ENCODE measurements around the gene KLHL29. TPM values are rescaled to one million over a fixed set of nuclear protein-coding genes. Genes with fewer than 3 reads are reported as not detected.

Gene KLHL29
- total and polyA plus RNA-seq, 2 experiments from 2014 or later = 1.5 to 6.5 TPM

DNA sequence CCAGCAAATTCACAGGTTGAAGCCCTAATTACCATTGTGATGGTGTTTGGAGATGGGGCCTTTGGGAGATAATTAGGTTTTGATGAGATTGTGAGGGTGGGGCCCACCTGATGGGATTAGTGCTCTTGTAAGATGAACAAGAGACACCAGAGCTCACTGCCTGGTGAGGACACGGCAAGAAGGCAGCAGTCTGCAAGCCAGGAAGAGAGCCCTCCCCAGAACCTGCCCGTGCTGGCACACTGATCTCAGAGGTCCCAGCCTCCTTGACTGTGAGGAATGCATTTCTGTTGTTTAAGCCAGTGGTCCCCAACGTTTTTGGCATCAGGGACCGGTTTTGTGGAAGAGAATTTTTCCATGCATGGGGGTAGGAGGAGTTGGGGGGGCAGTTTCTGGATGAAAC, 240.7 kb downstream of the KLHL29 start (continued):
- TF ChIP-seq, protein P1, sequence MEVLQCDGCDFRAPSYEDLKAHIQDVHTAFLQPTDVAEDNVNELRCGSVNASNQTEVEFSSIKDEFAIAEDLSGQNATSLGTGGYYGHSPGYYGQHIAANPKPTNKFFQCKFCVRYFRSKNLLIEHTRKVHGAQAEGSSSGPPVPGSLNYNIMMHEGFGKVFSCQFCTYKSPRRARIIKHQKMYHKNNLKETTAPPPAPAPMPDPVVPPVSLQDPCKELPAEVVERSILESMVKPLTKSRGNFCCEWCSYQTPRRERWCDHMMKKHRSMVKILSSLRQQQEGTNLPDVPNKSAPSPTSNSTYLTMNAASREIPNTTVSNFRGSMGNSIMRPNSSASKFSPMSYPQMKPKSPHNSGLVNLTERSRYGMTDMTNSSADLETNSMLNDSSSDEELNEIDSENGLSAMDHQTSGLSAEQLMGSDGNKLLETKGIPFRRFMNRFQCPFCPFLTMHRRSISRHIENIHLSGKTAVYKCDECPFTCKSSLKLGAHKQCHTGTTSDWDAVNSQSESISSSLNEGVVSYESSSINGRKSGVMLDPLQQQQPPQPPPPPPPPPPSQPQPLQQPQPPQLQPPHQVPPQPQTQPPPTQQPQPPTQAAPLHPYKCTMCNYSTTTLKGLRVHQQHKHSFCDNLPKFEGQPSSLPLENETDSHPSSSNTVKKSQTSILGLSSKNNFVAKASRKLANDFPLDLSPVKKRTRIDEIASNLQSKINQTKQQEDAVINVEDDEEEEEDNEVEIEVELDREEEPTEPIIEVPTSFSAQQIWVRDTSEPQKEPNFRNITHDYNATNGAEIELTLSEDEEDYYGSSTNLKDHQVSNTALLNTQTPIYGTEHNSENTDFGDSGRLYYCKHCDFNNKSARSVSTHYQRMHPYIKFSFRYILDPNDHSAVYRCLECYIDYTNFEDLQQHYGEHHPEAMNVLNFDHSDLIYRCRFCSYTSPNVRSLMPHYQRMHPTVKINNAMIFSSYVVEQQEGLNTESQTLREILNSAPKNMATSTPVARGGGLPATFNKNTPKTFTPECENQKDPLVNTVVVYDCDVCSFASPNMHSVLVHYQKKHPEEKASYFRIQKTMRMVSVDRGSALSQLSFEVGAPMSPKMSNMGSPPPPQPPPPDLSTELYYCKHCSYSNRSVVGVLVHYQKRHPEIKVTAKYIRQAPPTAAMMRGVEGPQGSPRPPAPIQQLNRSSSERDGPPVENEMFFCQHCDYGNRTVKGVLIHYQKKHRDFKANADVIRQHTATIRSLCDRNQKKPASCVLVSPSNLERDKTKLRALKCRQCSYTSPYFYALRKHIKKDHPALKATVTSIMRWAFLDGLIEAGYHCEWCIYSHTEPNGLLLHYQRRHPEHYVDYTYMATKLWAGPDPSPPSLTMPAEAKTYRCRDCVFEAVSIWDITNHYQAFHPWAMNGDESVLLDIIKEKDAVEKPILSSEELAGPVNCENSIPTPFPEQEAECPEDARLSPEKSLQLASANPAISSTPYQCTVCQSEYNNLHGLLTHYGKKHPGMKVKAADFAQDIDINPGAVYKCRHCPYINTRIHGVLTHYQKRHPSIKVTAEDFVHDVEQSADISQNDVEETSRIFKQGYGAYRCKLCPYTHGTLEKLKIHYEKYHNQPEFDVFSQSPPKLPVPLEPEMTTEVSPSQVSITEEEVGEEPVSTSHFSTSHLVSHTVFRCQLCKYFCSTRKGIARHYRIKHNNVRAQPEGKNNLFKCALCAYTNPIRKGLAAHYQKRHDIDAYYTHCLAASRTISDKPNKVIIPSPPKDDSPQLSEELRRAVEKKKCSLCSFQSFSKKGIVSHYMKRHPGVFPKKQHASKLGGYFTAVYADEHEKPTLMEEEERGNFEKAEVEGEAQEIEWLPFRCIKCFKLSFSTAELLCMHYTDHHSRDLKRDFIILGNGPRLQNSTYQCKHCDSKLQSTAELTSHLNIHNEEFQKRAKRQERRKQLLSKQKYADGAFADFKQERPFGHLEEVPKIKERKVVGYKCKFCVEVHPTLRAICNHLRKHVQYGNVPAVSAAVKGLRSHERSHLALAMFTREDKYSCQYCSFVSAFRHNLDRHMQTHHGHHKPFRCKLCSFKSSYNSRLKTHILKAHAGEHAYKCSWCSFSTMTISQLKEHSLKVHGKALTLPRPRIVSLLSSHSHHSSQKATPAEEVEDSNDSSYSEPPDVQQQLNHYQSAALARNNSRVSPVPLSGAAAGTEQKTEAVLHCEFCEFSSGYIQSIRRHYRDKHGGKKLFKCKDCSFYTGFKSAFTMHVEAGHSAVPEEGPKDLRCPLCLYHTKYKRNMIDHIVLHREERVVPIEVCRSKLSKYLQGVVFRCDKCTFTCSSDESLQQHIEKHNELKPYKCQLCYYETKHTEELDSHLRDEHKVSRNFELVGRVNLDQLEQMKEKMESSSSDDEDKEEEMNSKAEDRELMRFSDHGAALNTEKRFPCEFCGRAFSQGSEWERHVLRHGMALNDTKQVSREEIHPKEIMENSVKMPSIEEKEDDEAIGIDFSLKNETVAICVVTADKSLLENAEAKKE (CRISPR knock-in tag; IDR thresholded peaks at IDR 0.05) = no peak

DNA sequence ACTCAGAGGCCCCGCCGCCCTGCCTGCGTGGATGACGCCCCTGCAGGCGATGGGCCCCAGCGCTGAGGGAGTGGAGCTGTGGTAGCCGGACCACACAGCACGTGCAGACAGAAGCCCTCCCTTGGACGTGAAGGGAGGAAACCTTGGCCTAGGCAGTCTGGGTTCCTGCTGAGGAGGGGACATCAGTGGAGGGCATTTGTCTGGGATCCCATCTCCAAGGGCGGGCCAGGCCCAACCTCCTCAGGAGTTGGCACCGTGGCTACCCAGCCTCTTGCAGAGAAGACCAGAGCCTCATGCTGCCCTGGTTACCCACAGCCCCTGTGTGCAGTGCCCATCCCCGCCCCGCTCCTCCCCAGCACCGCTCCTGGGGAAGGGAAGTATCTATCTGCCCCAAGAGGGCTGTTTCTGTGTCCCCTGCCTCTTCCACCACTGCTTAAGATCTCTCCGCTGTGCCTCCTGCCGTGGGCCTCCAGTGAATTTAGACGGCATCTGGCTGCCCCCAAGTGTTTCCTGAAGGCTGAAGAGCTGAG, 241.8 kb downstream of the KLHL29 start:
- Histone ChIP-seq H3F3A (replicated peaks; ENCODE audit: low read depth) (no peaks in the 10 kb centered on the region), H3K79me2 (replicated peaks; ENCODE audit: insufficient read depth) (no peaks in the 10 kb centered on the region), H2AFZ (no peak overlapping the region), H3K4me1 (ENCODE audit: insufficient read depth) (no peaks in the 10 kb centered on the region), H3K27ac (ENCODE audit: low read depth) (no peak overlapping the region), H3K4me3 (no peak overlapping the region), H3K27me3 (ENCODE audit: insufficient read depth) (no peaks in the 10 kb centered on the region), H3K9me2 (ENCODE audit: insufficient read depth) (no peaks in the 10 kb centered on the region), H3K36me3 (ENCODE audit: insufficient read depth) (no peaks in the 10 kb centered on the region), H4K20me1 (replicated peaks; ENCODE audit: insufficient read depth) (no peaks in the 10 kb centered on the region), H3K4me2 (no peak overlapping the region)
- TF ChIP-seq, protein P1 (CRISPR knock-in tag; IDR thresholded peaks at IDR 0.05) = no peak
- TF ChIP-seq JUNB (IDR thresholded peaks at IDR 0.05; ENCODE audit: unreplicated experiment) (no peak), CREB1 (CRISPR knock-in tag; IDR thresholded peaks at IDR 0.05; ENCODE audit: low read depth) (no peak)
- no peak; the same call in 2 of the 3 replicates for ATAC-seq
- Mint-ChIP-seq H3K36me3 (ENCODE audit: low read depth) (peaks cover 7% of the 10 kb centered on the region; the same call in 2 of the 3 replicates), H3K27ac (no peak overlapping the region), H3K4me1 (peaks cover 16% of the 10 kb centered on the region), H3K9me3 (peaks cover 14% of the 10 kb centered on the region), H3K27me3 (ENCODE audit: insufficient read depth, low read depth, poor library complexity) (peaks cover 5% of the 10 kb centered on the region), H3K4me3 (no peak overlapping the region)
- no peak for DNase-seq (ENCODE audit: low spot score)
